HCT116 (cell line): ENCODE measurements around the gene NOS1. TPM values are rescaled to one million over a fixed set of nuclear protein-coding genes. Genes with fewer than 3 reads are reported as not detected.

Source experiments
- ATAC-seq: fragments of 200-7000 bp; cut with Tn5 transposase; 2 replicates; pipeline ENCODE4 v1.9.1; 2020; ENCODE audit warnings: mild to moderate bottlenecking, moderate library complexity
- BruUV-seq: library from RNA; stranded (reverse); fragments of 400-500 nt; replicated peaks from 2 replicates; lab custom pipeline; 2021; lab: Mats Ljungman, UMichigan
- CTCF ChIA-PET: fragments of 300-600 bp; sonication (Branson Sonifier 250); formaldehyde crosslinking; loops from one replicate; lab custom pipeline; 2021; ENCODE audit warnings: antibody characterized with exemption; lab: Charles Lee
- POLR2A ChIA-PET: fragments of 300-600, 350-600 bp; sonication (Branson Sonifier 250); formaldehyde crosslinking; loops from one replicate; lab custom pipeline; 2021; ENCODE audit warnings: antibody characterized with exemption; lab: Charles Lee
- RAD21 ChIA-PET, 2 experiments: fragments of 300-600 bp; sonication (Branson Sonifier 250); formaldehyde crosslinking; loops; one replicate each; lab custom pipeline; 2023; ENCODE audit warnings: low total read pairs in 2 of 2; ENCODE audit not compliant: uncharacterized antibody in 2 of 2, unreplicated experiment in 2 of 2, low non-redundant PET in 1 of 2; lab: Charles Lee
- DNase-seq: peaks from one replicate; pipeline ENCODE4 v3.0.0-alpha.2; 2010; ENCODE audit warnings: low read depth, low spot score
- H2AFZ ChIP-seq: fragments of 200-600 bp; shearing (Covaris generic), sonication (generic); 2 replicates; pipeline ENCODE4 v1.6.1; 2017; ENCODE audit warnings: low read depth, mixed run types, mixed read lengths, antibody characterized with exemption, low read length; ENCODE audit not compliant: poor library complexity, severe bottlenecking
- H3K27ac ChIP-seq: 2 replicates; pipeline ENCODE4 v1.5.1; 2012; ENCODE audit warnings: low read depth, low read length
- H3K27me3 ChIP-seq: fragments of 200-600 bp; sonication (generic); 2 replicates; pipeline ENCODE4 v1.6.1; 2016; ENCODE audit warnings: mixed run types, low read length, mixed read lengths; ENCODE audit not compliant: insufficient read depth
- H3K36me3 ChIP-seq, 2 experiments: fragments of 200-500 bp in 1 of 2; fragments of 200-600 bp in 1 of 2; sonication (Bioruptor generic) in 1 of 2; sonication (generic) in 1 of 2; 2 replicates each; pipeline versions ENCODE4 v1.5.1 to v1.6.1; 2014 to 2016; ENCODE audit warnings: low read length in 2 of 2, inconsistent platforms in 1 of 2, mixed read lengths in 1 of 2, mixed run types in 1 of 2; ENCODE audit not compliant: insufficient read depth in 2 of 2, control insufficient read depth in 1 of 2
- H3K4me1 ChIP-seq, 2 experiments: fragments of 200-600 bp in 1 of 2; sonication (generic) in 1 of 2; 2 replicates each; pipeline versions ENCODE4 v1.5.1 to v1.6.1; 2012 to 2017; ENCODE audit warnings: low read length in 2 of 2, inconsistent platforms in 1 of 2, mild to moderate bottlenecking in 1 of 2, mixed read lengths in 1 of 2, mixed run types in 1 of 2, moderate library complexity in 1 of 2; ENCODE audit not compliant: insufficient read depth in 2 of 2, control insufficient read depth in 1 of 2
- H3K4me2 ChIP-seq: fragments of 200-600 bp; sonication (generic); 2 replicates; pipeline ENCODE4 v1.6.1; 2017; ENCODE audit warnings: mixed run types, low read length, mixed read lengths
- H3K4me3 ChIP-seq, 2 experiments: fragments of 200-600 bp in 1 of 2; sonication (generic) in 1 of 2; replicated peaks in 1 of 2; 2 replicates each; pipeline ENCODE4 v1.5.1; 2011 to 2016; ENCODE audit warnings: low read length in 2 of 2, control low read depth in 1 of 2, low read depth in 1 of 2, mild to moderate bottlenecking in 1 of 2, mixed read lengths in 1 of 2, mixed run types in 1 of 2
- H3K79me2 ChIP-seq: fragments of 200-600 bp; sonication (generic); 2 replicates; pipeline ENCODE4 v1.6.1; 2017; ENCODE audit warnings: mild to moderate bottlenecking, mixed run types, low read length, moderate library complexity, mixed read lengths; ENCODE audit not compliant: insufficient read depth
- H3K9ac ChIP-seq: fragments of 200-600 bp; sonication (generic); 2 replicates; pipeline ENCODE4 v1.6.1; 2016; ENCODE audit warnings: low read length, mixed read lengths
- H3K9me2 ChIP-seq: fragments of 200-600 bp; sonication (generic), shearing (Covaris generic); 2 replicates; pipeline ENCODE4 v1.6.1; 2017; ENCODE audit warnings: mixed run types, mild to moderate bottlenecking, moderate library complexity; ENCODE audit not compliant: insufficient read depth
- H3K9me3 ChIP-seq, 2 experiments: fragments of 200-500 bp in 1 of 2; fragments of 200-600 bp in 1 of 2; sonication (Bioruptor generic) in 1 of 2; sonication (generic) in 1 of 2; 2 replicates each; pipeline ENCODE4 v1.6.1; 2014 to 2017; ENCODE audit warnings: low read length in 2 of 2, mixed read lengths in 2 of 2, inconsistent platforms in 1 of 2, low read depth in 1 of 2, mild to moderate bottlenecking in 1 of 2, mixed run types in 1 of 2, moderate library complexity in 1 of 2; ENCODE audit not compliant: control insufficient read depth in 1 of 2, insufficient read depth in 1 of 2
- H4K20me1 ChIP-seq: fragments of 200-600 bp; sonication (generic), shearing (Covaris generic); 2 replicates; pipeline ENCODE4 v1.6.1; 2017; ENCODE audit warnings: mixed run types, mild to moderate bottlenecking, moderate library complexity; ENCODE audit not compliant: insufficient read depth
- CBX3 ChIP-seq: IDR thresholded peaks from 2 replicates; pipeline ENCODE4 v1.6.1; 2012; ENCODE audit warnings: low read depth
- CTCF ChIP-seq, 3 experiments: fragments of 200-600 bp in 1 of 3; sonication (generic) in 1 of 3; IDR thresholded peaks in 2 of 3; conservative IDR thresholded peaks in 1 of 3; 2 replicates each; pipeline ENCODE4 v1.5.1; 2012 to 2017; ENCODE audit warnings: low read depth in 2 of 3, low read length in 2 of 3, antibody characterized with exemption in 1 of 3, borderline replicate concordance in 1 of 3, control low read depth in 1 of 3, mild to moderate bottlenecking in 1 of 3, mixed read lengths in 1 of 3, mixed run types in 1 of 3, moderate library complexity in 1 of 3; ENCODE audit not compliant: insufficient read depth in 1 of 3
- EZH2phosphoT487 ChIP-seq: fragments of 200-600 bp; IDR thresholded peaks from 2 replicates; pipeline ENCODE4 v1.6.1; 2018; ENCODE audit warnings: antibody characterized with exemption, borderline replicate concordance
- JUND ChIP-seq: IDR thresholded peaks from 2 replicates; pipeline ENCODE4 v1.6.1; 2012
- MAX ChIP-seq: IDR thresholded peaks from 2 replicates; pipeline ENCODE4 v1.6.1; 2012
- POLR2A ChIP-seq: IDR thresholded peaks from 2 replicates; pipeline ENCODE4 v1.7.0; 2011; ENCODE audit warnings: borderline replicate concordance; ENCODE audit not compliant: insufficient read depth, insufficient read length; ENCODE audit errors: extremely low read depth
- POLR2AphosphoS5 ChIP-seq: IDR thresholded peaks from 2 replicates; pipeline ENCODE4 v1.6.1; 2011; ENCODE audit warnings: mild to moderate bottlenecking, low read depth, low read length, moderate library complexity
- SIN3A ChIP-seq: IDR thresholded peaks from 2 replicates; pipeline ENCODE4 v1.6.1; 2012; ENCODE audit warnings: low read depth
- SP1 ChIP-seq: IDR thresholded peaks from 2 replicates; pipeline ENCODE4 v1.6.1; 2012; ENCODE audit warnings: low read depth
- YY1 ChIP-seq: IDR thresholded peaks from 2 replicates; pipeline ENCODE4 v1.6.1; 2011; ENCODE audit warnings: low read length, low read depth, moderate library complexity, mild to moderate bottlenecking; ENCODE audit not compliant: insufficient replicate concordance; ENCODE audit errors: extremely low read depth
- ZBTB33 ChIP-seq: IDR thresholded peaks from 2 replicates; pipeline ENCODE4 v1.6.1; 2011; ENCODE audit warnings: mild to moderate bottlenecking, low read length, moderate library complexity; ENCODE audit not compliant: insufficient replicate concordance; ENCODE audit errors: extremely low read depth
- ZFX ChIP-seq: fragments of 450-650 bp; IDR thresholded peaks from 2 replicates; pipeline ENCODE4 v1.6.1; 2017
- intact Hi-C: fragments of 100-400 bp; cut with micrococcal nuclease; formaldehyde crosslinking; loops from 2 replicates; pipeline ENCODE4 v1.10.0; 2022
- total RNA-seq: library from RNA; stranded (reverse); gene quantifications from one replicate; pipeline ENCODE4 v1.2.1, GENCODE V29; 2021; ENCODE audit not compliant: unreplicated experiment
- TF ChIP-seq, protein P1 (sequence below): IDR thresholded peaks from 2 replicates; pipeline ENCODE4 v1.6.1; 2012

Gene NOS1
- total RNA-seq, 1 experiment from 2014 or later: 0.22 TPM

DNA sequence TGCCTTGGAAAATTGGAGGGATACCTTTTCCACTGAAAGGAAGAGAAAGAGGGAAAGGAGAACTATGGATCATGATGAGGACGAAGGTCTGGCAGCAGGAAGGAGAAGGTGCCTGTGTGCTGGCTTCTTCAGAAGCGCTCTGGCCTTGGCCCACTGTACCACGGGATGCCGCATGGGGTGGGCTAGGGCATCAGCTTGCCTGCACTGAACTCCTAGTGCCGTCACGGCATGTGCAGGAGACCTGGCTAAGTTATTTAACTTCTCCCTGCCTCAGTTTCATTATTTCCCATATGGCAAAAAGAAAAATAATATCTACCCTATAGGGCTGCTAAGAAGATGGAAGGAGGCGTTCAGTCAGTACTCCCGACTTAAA lies 199.3 kb downstream of the NOS1 start:
- Histone ChIP-seq H3K79me2 (no peaks in the 10 kb centered on the region), H3K9ac (no peak overlapping the region), H3K27ac (no peak overlapping the region), H3K27me3 (no peaks in the 10 kb centered on the region), H3K9me2 (no peaks in the 10 kb centered on the region), H3K4me1 (no peaks in the 10 kb centered on the region), H3K4me3 (no peak overlapping the region), H2AFZ (no peak overlapping the region), H4K20me1 (no peaks in the 10 kb centered on the region), H3K9me3 (no peaks in the 10 kb centered on the region), H3K36me3 (peaks cover 26 to 55% of the 10 kb centered on the region in 2 experiments; a peak in 3 of 4 replicates), H3K4me2 (no peak overlapping the region)
- no TSS peak for BruUV-seq
- CTCF ChIA-PET: no interaction called here
- intact Hi-C loops: no loop called here
- RAD21 ChIA-PET: no interaction called here
- ATAC-seq (no peak), DNase-seq (no peak)
- TF ChIP-seq CTCF (IDR thresholded peaks at IDR 0.05 in 2 of 3, conservative IDR thresholded peaks at IDR 0.05 in 1 of 3; ENCODE audit: borderline replicate concordance in 1 of 3, insufficient read depth in 1 of 3, low read depth in 2 of 3, low read length in 2 of 3) (no peak), EZH2phosphoT487 (no peak), POLR2AphosphoS5 (no peak), POLR2A (no peak), MAX (no peak), ZFX (no peak), ZBTB33 (no peak), JUND (no peak), YY1 (no peak), CBX3 (no peak), SIN3A (no peak), SP1 (no peak)
- TF ChIP-seq, protein P1, sequence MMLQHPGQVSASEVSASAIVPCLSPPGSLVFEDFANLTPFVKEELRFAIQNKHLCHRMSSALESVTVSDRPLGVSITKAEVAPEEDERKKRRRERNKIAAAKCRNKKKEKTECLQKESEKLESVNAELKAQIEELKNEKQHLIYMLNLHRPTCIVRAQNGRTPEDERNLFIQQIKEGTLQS: no peak
- POLR2A ChIA-PET: no interaction called here
